HepG2 (cell line): Measurements from ENCODE around the gene CMTM2. TPM values are rescaled to one million over a fixed set of nuclear protein-coding genes. Genes with fewer than 3 reads are reported as not detected.

Experiments
- BRCA1 ChIP-seq: sonication (generic); formaldehyde crosslinking; IDR thresholded peaks from 2 replicates; pipeline ENCODE4 v1.4.0; 2020; ENCODE audit warnings: missing genetic modification reagents
- HIC2 ChIP-seq: sonication (generic); formaldehyde crosslinking; IDR thresholded peaks from 2 replicates; pipeline ENCODE4 v1.9.0; 2022; ENCODE audit warnings: low read depth, missing genetic modification reagents
- HNRNPL ChIP-seq: fragments of 200-400 bp; formaldehyde crosslinking; IDR thresholded peaks from 2 replicates; pipeline ENCODE4 v1.6.1; 2017; ENCODE audit warnings: mild to moderate bottlenecking, low read depth, low read length
- HNRNPUL1 ChIP-seq: fragments of 200-400 bp; formaldehyde crosslinking; IDR thresholded peaks from 2 replicates; pipeline ENCODE4 v1.6.1; 2017; ENCODE audit warnings: low read depth, mild to moderate bottlenecking, low read length, moderate library complexity
- MAFF ChIP-seq: IDR thresholded peaks from 2 replicates; pipeline ENCODE4 v1.6.1; 2011; ENCODE audit warnings: low read depth, low read length, improper control_type of control experiment
- MATR3 ChIP-seq: sonication (generic); formaldehyde crosslinking; IDR thresholded peaks from 2 replicates; pipeline ENCODE4 v1.4.0; 2020; ENCODE audit warnings: missing genetic modification reagents
- NPAS2 ChIP-seq: sonication (generic); formaldehyde crosslinking; IDR thresholded peaks from 2 replicates; pipeline ENCODE4 v1.8.0; 2022; ENCODE audit warnings: mild to moderate bottlenecking, missing genetic modification reagents, borderline replicate concordance
- ONECUT2 ChIP-seq: sonication (generic); formaldehyde crosslinking; IDR thresholded peaks from 2 replicates; pipeline ENCODE4 v1.4.0; 2020; ENCODE audit warnings: missing genetic modification reagents
- SPEN ChIP-seq: sonication (generic); formaldehyde crosslinking; IDR thresholded peaks from 2 replicates; pipeline ENCODE4 v1.5.1; 2020; ENCODE audit warnings: low read depth, mild to moderate bottlenecking, missing genetic modification reagents
- TP53 ChIP-seq: sonication (generic); formaldehyde crosslinking; conservative IDR thresholded peaks from 2 replicates; pipeline ENCODE4 v1.4.0; 2020; ENCODE audit warnings: missing genetic modification reagents
- TRIM24 ChIP-seq: sonication (generic); formaldehyde crosslinking; IDR thresholded peaks from 2 replicates; pipeline ENCODE4 v1.8.0; 2022; ENCODE audit warnings: mild to moderate bottlenecking, missing genetic modification reagents
- ZIK1 ChIP-seq: sonication (generic); formaldehyde crosslinking; IDR thresholded peaks from 2 replicates; pipeline ENCODE4 v1.5.0; 2020; ENCODE audit warnings: mild to moderate bottlenecking, low read depth, missing genetic modification reagents, borderline replicate concordance
- ZNF101 ChIP-seq: sonication (generic); formaldehyde crosslinking; IDR thresholded peaks from 2 replicates; pipeline ENCODE4 v1.4.0; 2020; ENCODE audit warnings: mild to moderate bottlenecking, low read depth, missing genetic modification reagents, borderline replicate concordance
- ZNF549 ChIP-seq: sonication (generic); formaldehyde crosslinking; IDR thresholded peaks from 2 replicates; pipeline ENCODE4 v1.5.0; 2020; ENCODE audit warnings: missing genetic modification reagents
- ZNF607 ChIP-seq: sonication (generic); formaldehyde crosslinking; IDR thresholded peaks from 2 replicates; pipeline ENCODE4 v1.5.1; 2020; ENCODE audit warnings: missing genetic modification reagents, mild to moderate bottlenecking, borderline replicate concordance
- ZNF878 ChIP-seq: sonication (generic); formaldehyde crosslinking; IDR thresholded peaks from 2 replicates; pipeline ENCODE4 v1.8.1; 2023; ENCODE audit warnings: mild to moderate bottlenecking, missing genetic modification reagents, moderate library complexity
- ZSCAN20 ChIP-seq: sonication (generic); formaldehyde crosslinking; IDR thresholded peaks from 2 replicates; pipeline ENCODE4 v1.4.0; 2020; ENCODE audit warnings: missing genetic modification reagents, mild to moderate bottlenecking, borderline replicate concordance
- polyA plus RNA-seq, 8 experiments: library from polyadenylated mRNA; depleted of rRNA in 3 of 8; stranded (reverse) in 7 of 8; unstranded in 1 of 8; fragments of >200 nt; fragmentation: Illumina TruSeq in 4 of 8; extraction: Trizol in 4 of 8; gene quantifications; 2 replicates each; pipeline versions ENCODE4 v1.2.1 to v1.2.3, GENCODE V29; 2011 to 2016; ENCODE audit warnings: low read depth in 4 of 8, missing spikeins in 1 of 8, mixed read lengths in 1 of 8; ENCODE audit not compliant: insufficient read depth in 1 of 8
- total RNA-seq, 5 experiments: library from RNA; depleted of rRNA; stranded (reverse); fragments of >200 nt; fragmentation: Illumina TruSeq; extraction: Trizol; gene quantifications; 2 replicates each; pipeline ENCODE4 v1.2.3, GENCODE V29; 2016; ENCODE audit warnings: low read depth in 1 of 5
- TF ChIP-seq, protein P1 (sequence below): sonication (generic); formaldehyde crosslinking; IDR thresholded peaks from 2 replicates; pipeline ENCODE4 v1.4.0; 2020; ENCODE audit warnings: missing genetic modification reagents
- TF ChIP-seq, protein P2 (sequence below), 2 experiments: fragments of 450-650 bp in 1 of 2; sonication (generic) in 1 of 2; formaldehyde crosslinking; IDR thresholded peaks; 2 replicates each; pipeline versions ENCODE4 v1.5.0 to v1.8.0; 2020 to 2022; ENCODE audit warnings: mild to moderate bottlenecking in 1 of 2, missing genetic modification reagents in 1 of 2
- TF ChIP-seq, protein P3 (sequence below), 2 experiments: sonication (generic) in 1 of 2; formaldehyde crosslinking in 1 of 2; IDR thresholded peaks; 2 replicates each; pipeline versions ENCODE4 v1.6.1 to v1.9.0; 2014 to 2022; ENCODE audit warnings: antibody characterized with exemption in 1 of 2, borderline replicate concordance in 1 of 2, inconsistent platforms in 1 of 2, low read depth in 1 of 2, missing genetic modification reagents in 1 of 2

CMTM2 gene
- total and polyA plus RNA-seq, 2 of the 13 experiments (the other 11 are each of a cell fraction or from before 2014, with no cell fraction given), result not detected

DNA sequence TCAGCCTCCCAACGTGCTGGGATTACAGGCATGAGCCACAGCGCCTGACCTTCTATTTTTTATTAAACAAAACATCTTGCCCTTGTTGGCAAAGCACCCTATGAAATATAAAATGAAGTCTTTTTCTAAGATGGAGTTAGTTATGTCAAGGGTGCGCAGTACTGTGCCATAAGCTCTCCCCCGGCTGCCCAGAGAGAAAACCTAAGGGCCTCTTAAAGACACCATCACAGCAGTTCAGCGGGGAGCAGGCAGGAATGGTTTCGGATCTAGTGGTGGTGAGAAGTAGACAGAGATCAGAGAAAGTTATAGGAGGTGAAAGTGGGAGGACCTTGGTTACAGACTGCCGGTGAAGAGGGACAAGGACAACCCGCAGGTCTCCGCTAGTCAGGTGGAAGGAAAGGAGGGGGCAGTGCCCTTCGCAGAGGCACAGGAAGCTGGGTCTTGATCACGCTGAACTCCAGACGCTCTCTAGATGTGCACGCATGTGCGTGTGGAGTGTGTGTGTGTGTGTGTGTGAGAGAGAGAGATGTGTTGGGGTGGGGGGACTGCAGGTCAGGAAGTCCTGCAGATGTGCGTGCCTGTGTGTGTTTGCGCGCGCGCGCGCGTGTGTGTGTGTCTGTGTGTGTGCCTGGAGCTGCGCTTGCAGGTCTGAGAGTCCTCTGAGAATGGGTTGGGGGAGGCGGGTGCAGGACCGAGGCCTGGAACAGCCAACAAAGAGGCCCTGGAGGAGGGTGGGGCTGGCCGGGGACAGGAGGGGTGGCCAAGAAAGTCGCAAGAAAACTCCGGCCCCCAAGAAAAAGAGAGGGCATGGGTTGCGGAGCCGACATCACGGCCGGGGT is 24.5 kb downstream of the CMTM2 start (continued):
- TF ChIP-seq HIC2, result peak; percentile 36; the same call in 1 of the 2 replicates
- TF ChIP-seq MATR3 (CRISPR knock-in tag), result no peak
- TF ChIP-seq, protein P1, sequence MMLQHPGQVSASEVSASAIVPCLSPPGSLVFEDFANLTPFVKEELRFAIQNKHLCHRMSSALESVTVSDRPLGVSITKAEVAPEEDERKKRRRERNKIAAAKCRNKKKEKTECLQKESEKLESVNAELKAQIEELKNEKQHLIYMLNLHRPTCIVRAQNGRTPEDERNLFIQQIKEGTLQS (CRISPR knock-in tag), result no peak
- TF ChIP-seq NPAS2 (CRISPR knock-in tag), result no peak
- no peak for TF ChIP-seq HNRNPUL1
- no peak for TF ChIP-seq ZSCAN20 (CRISPR knock-in tag)
- TF ChIP-seq BRCA1 (CRISPR knock-in tag), result no peak
- no peak for TF ChIP-seq ZNF101 (CRISPR knock-in tag)
- no peak for TF ChIP-seq ZNF878 (CRISPR knock-in tag)
- no peak for TF ChIP-seq TRIM24 (CRISPR knock-in tag)
- TF ChIP-seq, protein P2, sequence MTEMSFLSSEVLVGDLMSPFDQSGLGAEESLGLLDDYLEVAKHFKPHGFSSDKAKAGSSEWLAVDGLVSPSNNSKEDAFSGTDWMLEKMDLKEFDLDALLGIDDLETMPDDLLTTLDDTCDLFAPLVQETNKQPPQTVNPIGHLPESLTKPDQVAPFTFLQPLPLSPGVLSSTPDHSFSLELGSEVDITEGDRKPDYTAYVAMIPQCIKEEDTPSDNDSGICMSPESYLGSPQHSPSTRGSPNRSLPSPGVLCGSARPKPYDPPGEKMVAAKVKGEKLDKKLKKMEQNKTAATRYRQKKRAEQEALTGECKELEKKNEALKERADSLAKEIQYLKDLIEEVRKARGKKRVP (CRISPR knock-in tag; IDR thresholded peaks at IDR 0.05), result no peak
- TF ChIP-seq TP53 (CRISPR knock-in tag), result no peak
- TF ChIP-seq, protein P3, sequence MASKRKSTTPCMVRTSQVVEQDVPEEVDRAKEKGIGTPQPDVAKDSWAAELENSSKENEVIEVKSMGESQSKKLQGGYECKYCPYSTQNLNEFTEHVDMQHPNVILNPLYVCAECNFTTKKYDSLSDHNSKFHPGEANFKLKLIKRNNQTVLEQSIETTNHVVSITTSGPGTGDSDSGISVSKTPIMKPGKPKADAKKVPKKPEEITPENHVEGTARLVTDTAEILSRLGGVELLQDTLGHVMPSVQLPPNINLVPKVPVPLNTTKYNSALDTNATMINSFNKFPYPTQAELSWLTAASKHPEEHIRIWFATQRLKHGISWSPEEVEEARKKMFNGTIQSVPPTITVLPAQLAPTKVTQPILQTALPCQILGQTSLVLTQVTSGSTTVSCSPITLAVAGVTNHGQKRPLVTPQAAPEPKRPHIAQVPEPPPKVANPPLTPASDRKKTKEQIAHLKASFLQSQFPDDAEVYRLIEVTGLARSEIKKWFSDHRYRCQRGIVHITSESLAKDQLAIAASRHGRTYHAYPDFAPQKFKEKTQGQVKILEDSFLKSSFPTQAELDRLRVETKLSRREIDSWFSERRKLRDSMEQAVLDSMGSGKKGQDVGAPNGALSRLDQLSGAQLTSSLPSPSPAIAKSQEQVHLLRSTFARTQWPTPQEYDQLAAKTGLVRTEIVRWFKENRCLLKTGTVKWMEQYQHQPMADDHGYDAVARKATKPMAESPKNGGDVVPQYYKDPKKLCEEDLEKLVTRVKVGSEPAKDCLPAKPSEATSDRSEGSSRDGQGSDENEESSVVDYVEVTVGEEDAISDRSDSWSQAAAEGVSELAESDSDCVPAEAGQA (IDR thresholded peaks at IDR 0.05; ENCODE audit: low read depth), result peak; percentile 40; the same call in 1 of the 2 replicates
- TF ChIP-seq, protein P3 (CRISPR knock-in tag; IDR thresholded peaks at IDR 0.05; ENCODE audit: borderline replicate concordance), result no peak
- no peak for TF ChIP-seq ZIK1 (CRISPR knock-in tag)
- no peak for TF ChIP-seq ONECUT2 (CRISPR knock-in tag)
- 0 out of 2 replicates have a peak, but pooled peaks have one; percentile 66 for TF ChIP-seq HNRNPL
- no peak for TF ChIP-seq ZNF607 (CRISPR knock-in tag)
- TF ChIP-seq SPEN (CRISPR knock-in tag), result peak; percentile 56; the same call in 1 of the 2 replicates
- TF ChIP-seq ZNF549, result no peak
- no peak for TF ChIP-seq MAFF
